HL-60 (cell line): Measurements from ENCODE around the gene RARA.

Experiments used
- POLR2AphosphoS5 ChIP-seq: IDR thresholded peaks from 2 replicates; pipeline ENCODE4 v1.6.1; 2012; ENCODE audit warnings: low read depth
- TF ChIP-seq, protein P1 (sequence below): IDR thresholded peaks from one replicate; pipeline ENCODE4 v1.5.1; 2011; ENCODE audit warnings: low read length, control low read depth, inconsistent platforms; ENCODE audit not compliant: insufficient read depth

DNA sequence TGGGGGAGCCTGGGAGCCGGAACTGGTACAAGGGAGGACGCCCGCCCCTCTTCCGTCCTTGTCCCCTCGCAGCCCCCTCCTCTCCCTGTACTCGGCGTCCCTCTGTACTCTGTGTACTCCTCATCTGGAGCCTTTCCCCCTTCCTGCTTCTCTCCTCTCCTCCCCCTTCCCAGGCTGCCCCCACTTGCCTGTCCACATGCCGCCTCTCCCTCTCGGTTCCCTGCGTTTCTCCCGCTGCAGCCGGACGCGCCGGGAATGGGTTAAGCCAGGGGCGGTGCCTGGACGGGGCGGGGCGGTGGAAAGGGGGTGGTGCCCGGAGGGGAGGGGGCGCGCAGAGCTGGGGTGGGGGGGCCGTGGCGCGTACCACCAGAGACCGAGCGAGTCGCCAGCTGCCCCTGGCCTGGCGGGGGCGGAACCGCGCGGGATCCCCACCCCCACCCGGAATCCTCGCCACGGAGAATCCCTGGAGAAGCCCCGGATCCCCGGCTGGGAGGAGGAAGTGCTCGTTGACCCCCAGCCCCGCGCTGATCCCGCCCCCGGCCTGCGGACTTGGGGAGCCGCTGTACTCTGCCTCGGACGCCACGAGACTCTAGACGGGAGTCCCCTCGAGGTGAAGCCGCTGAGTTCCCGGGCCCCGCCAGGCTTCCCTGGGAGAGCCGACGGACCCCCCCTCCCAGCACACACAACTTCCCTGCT, 33.0 kb downstream of the RARA start:
- TF ChIP-seq, protein P1, sequence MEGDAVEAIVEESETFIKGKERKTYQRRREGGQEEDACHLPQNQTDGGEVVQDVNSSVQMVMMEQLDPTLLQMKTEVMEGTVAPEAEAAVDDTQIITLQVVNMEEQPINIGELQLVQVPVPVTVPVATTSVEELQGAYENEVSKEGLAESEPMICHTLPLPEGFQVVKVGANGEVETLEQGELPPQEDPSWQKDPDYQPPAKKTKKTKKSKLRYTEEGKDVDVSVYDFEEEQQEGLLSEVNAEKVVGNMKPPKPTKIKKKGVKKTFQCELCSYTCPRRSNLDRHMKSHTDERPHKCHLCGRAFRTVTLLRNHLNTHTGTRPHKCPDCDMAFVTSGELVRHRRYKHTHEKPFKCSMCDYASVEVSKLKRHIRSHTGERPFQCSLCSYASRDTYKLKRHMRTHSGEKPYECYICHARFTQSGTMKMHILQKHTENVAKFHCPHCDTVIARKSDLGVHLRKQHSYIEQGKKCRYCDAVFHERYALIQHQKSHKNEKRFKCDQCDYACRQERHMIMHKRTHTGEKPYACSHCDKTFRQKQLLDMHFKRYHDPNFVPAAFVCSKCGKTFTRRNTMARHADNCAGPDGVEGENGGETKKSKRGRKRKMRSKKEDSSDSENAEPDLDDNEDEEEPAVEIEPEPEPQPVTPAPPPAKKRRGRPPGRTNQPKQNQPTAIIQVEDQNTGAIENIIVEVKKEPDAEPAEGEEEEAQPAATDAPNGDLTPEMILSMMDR = no peak
- no peak for TF ChIP-seq POLR2AphosphoS5
